Measurements from ENCODE around the gene VPS41.
A peak's percentile ranks its signal among the peaks of the same experiment; 100 is the strongest.

Gene VPS41

DNA sequence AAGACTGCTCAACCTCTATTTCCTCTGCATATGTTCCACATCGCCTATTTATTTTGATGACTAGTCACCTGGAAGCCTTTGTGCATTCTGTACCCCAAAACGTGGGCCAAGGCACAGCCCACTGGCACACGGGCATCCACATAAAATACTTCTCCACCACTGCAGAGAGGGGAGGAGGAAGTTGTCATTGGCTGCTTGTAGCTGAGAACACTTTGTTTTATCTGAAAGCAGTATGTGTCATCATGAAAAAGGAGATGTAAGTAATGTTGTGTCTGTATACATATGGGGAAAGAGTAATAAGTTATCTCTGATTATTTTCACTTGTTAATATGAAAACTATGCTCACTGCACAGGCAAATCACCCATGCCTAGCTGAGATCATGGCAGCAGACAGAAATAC lies 229.6 kb downstream of the VPS41 start:
- Histone ChIP-seq H4K91ac (ENCODE audit: low read depth, low read length, poor library complexity) (no peak overlapping the region), H2BK120ac (ENCODE audit: low read depth, low read length) (no peak overlapping the region), H3K36me3 (replicated peaks in 1 of 2; ENCODE audit: control insufficient read depth in 2 of 2, insufficient read depth in 2 of 2, low read length in 2 of 2) (no peaks in the 10 kb centered on the region), H4K8ac (ENCODE audit: low read depth, low read length) (no peak overlapping the region), H3K4me2 (ENCODE audit: insufficient read depth, low read length, poor library complexity, severe bottlenecking) (no peak overlapping the region), H3K4me3 (ENCODE audit: low read length in 2 of 2) (no peak overlapping the region), H3K9me3 (replicated peaks in 1 of 2; ENCODE audit: control insufficient read depth in 2 of 2, insufficient read depth in 1 of 2, low read depth in 1 of 2, low read length in 2 of 2) (no peaks in the 10 kb centered on the region), H3K18ac (ENCODE audit: low read length) (no peak overlapping the region), H3K79me1 (ENCODE audit: low read depth, low read length) (no peaks in the 10 kb centered on the region), H3K4me1 (ENCODE audit: control insufficient read depth in 2 of 2, insufficient read depth in 1 of 2, low read depth in 1 of 2, low read length in 2 of 2) (peaks cover 0 to 3% of the 10 kb centered on the region in 2 donors), H3K9ac (ENCODE audit: low read depth, low read length, poor library complexity) (no peak overlapping the region), H3K14ac (ENCODE audit: low read length) (no peak overlapping the region), H3K27ac (replicated peaks; ENCODE audit: low read length) (no peak overlapping the region), H3K27me3 (ENCODE audit: control insufficient read depth in 3 of 3, insufficient read depth in 3 of 3, low read depth in 1 of 3, low read length in 3 of 3) (peaks cover 0 to 14% (median 0%) of the 10 kb centered on the region in 3 experiments), H3K4ac (ENCODE audit: low read length) (no peak overlapping the region), H2BK5ac (ENCODE audit: low read length) (no peak overlapping the region), H2BK15ac (ENCODE audit: low read length) (no peak overlapping the region), H2BK12ac (ENCODE audit: low read length) (no peak overlapping the region), H3K23ac (ENCODE audit: low read depth, low read length, poor library complexity) (no peak overlapping the region), H2AK5ac (ENCODE audit: low read depth, low read length) (no peak overlapping the region), H2AFZ (ENCODE audit: low read length) (no peak overlapping the region)
- no peak for DNase-seq (ENCODE audit: low spot score)
- WGBS, 2 donors (ENCODE audit: extremely low coverage in 2 of 2, insufficient read length in 2 of 2, insufficient replicate concordance in 1 of 2) = no CpG with 5 or more reads among the region's 3 CpGs

DNA sequence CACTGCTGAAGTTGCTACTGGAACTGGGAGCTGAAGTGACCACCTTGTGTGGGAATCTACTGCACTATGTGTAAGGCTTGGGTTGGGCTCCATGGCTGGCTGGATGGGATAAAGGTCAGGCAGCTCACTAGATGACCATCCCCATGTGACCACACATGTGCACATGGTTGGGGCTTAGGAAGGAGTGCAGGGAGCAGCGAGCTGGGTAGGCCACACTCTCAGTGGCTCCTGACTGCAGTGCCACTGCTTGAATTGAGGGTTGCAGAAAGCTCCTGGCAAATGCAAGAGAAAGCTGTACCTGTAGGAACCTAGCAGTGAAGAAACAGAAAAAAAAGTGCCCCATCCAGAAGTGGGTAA lies 230.3 kb downstream of the VPS41 start:
- no peak overlapping the region for H2AK5ac ChIP-seq (ENCODE audit: low read depth, low read length)
- H4K8ac ChIP-seq (ENCODE audit: low read depth, low read length) = no peak overlapping the region
- H4K91ac ChIP-seq (ENCODE audit: low read depth, low read length, poor library complexity) = no peak overlapping the region
- no peak for DNase-seq (ENCODE audit: low spot score)
- no peak overlapping the region for H3K4me2 ChIP-seq (ENCODE audit: insufficient read depth, low read length, poor library complexity, severe bottlenecking)
- H2AFZ ChIP-seq (ENCODE audit: low read length) = no peak overlapping the region
- H3K9ac ChIP-seq (ENCODE audit: low read depth, low read length, poor library complexity) = no peak overlapping the region
- no peak overlapping the region for H2BK12ac ChIP-seq (ENCODE audit: low read length)
- peaks cover 0 to 3% of the 10 kb centered on the region in 2 donors for H3K4me1 ChIP-seq (ENCODE audit: control insufficient read depth in 2 of 2, insufficient read depth in 1 of 2, low read depth in 1 of 2, low read length in 2 of 2)
- H3K27ac ChIP-seq (replicated peaks; ENCODE audit: low read length) = no peak overlapping the region
- peak overlapping the region; percentile 11 for H3K14ac ChIP-seq (ENCODE audit: low read length)
- WGBS, 2 donors (ENCODE audit: extremely low coverage in 2 of 2, insufficient read length in 2 of 2, insufficient replicate concordance in 1 of 2) = no CpG with 5 or more reads among the region's 1 CpG
- H3K23ac ChIP-seq (ENCODE audit: low read depth, low read length, poor library complexity) = no peak overlapping the region
- no peak overlapping the region for H2BK15ac ChIP-seq (ENCODE audit: low read length)
- H3K27me3 ChIP-seq (ENCODE audit: control insufficient read depth in 3 of 3, insufficient read depth in 3 of 3, low read depth in 1 of 3, low read length in 3 of 3) = peaks cover 0 to 14% (median 0%) of the 10 kb centered on the region in 3 experiments
- H3K4ac ChIP-seq (ENCODE audit: low read length) = no peak overlapping the region
- H3K18ac ChIP-seq (ENCODE audit: low read length) = no peak overlapping the region
- H3K9me3 ChIP-seq (replicated peaks in 1 of 2; ENCODE audit: control insufficient read depth in 2 of 2, insufficient read depth in 1 of 2, low read depth in 1 of 2, low read length in 2 of 2) = no peaks in the 10 kb centered on the region
- no peak overlapping the region for H3K4me3 ChIP-seq (ENCODE audit: low read length in 2 of 2)
- H3K36me3 ChIP-seq (replicated peaks in 1 of 2; ENCODE audit: control insufficient read depth in 2 of 2, insufficient read depth in 2 of 2, low read length in 2 of 2) = no peaks in the 10 kb centered on the region
- H3K79me1 ChIP-seq (ENCODE audit: low read depth, low read length) = no peaks in the 10 kb centered on the region
- no peak overlapping the region for H2BK120ac ChIP-seq (ENCODE audit: low read depth, low read length)
- H2BK5ac ChIP-seq (ENCODE audit: low read length) = no peak overlapping the region

DNA sequence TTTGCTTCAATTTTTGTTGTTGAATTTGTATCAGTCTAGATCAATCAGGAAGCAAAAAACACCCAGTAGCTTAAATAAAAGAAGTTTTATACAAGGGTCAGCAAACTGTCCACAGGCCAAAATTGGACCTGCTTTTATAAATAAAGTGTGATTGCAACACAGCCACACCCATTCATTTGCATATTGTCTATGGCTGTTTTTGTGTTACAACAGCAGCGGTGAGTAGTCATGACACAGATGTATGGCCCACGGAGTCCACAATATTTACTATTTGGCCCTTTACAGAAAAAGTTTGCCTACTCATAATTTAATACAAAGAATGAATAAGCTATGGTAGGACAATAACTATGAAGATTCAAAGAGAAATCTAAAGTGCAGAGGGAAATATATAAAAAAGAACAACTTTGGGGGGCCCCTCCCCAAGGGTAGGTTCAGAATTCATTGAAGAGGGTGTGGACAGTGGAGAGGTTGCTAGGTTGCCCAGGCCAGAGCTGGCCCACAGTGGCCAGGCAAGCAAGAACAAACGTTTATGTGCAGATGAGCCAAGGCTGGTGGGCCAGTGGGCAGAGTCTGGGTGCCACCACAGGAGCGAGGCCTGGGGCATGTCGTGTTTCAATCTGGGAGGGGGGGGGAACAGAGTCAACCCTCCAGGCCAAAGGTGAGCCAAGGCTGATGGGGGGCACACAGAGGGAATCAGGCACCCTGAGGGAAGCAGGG lies 230.9 kb downstream of the VPS41 start:
- Histone ChIP-seq H4K8ac (ENCODE audit: low read depth, low read length) (no peak overlapping the region), H3K18ac (ENCODE audit: low read length) (no peak overlapping the region), H3K27me3 (ENCODE audit: control insufficient read depth in 3 of 3, insufficient read depth in 3 of 3, low read depth in 1 of 3, low read length in 3 of 3) (peaks cover 0 to 14% (median 0%) of the 10 kb centered on the region in 3 experiments), H2AK5ac (ENCODE audit: low read depth, low read length) (no peak overlapping the region), H2BK12ac (ENCODE audit: low read length) (no peak overlapping the region), H3K79me1 (ENCODE audit: low read depth, low read length) (no peaks in the 10 kb centered on the region), H3K14ac (ENCODE audit: low read length) (peak overlapping the region; percentile 11), H4K91ac (ENCODE audit: low read depth, low read length, poor library complexity) (no peak overlapping the region), H3K4ac (ENCODE audit: low read length) (no peak overlapping the region), H3K4me3 (ENCODE audit: low read length in 2 of 2) (no peak overlapping the region), H2AFZ (ENCODE audit: low read length) (no peak overlapping the region), H3K27ac (replicated peaks; ENCODE audit: low read length) (no peak overlapping the region), H3K36me3 (replicated peaks in 1 of 2; ENCODE audit: control insufficient read depth in 2 of 2, insufficient read depth in 2 of 2, low read length in 2 of 2) (no peaks in the 10 kb centered on the region), H2BK15ac (ENCODE audit: low read length) (no peak overlapping the region), H2BK5ac (ENCODE audit: low read length) (no peak overlapping the region), H2BK120ac (ENCODE audit: low read depth, low read length) (no peak overlapping the region), H3K23ac (ENCODE audit: low read depth, low read length, poor library complexity) (no peak overlapping the region), H3K9ac (ENCODE audit: low read depth, low read length, poor library complexity) (no peak overlapping the region), H3K4me2 (ENCODE audit: insufficient read depth, low read length, poor library complexity, severe bottlenecking) (no peak overlapping the region), H3K4me1 (ENCODE audit: control insufficient read depth in 2 of 2, insufficient read depth in 1 of 2, low read depth in 1 of 2, low read length in 2 of 2) (peaks cover 0 to 3% of the 10 kb centered on the region in 2 donors), H3K9me3 (replicated peaks in 1 of 2; ENCODE audit: control insufficient read depth in 2 of 2, insufficient read depth in 1 of 2, low read depth in 1 of 2, low read length in 2 of 2) (no peaks in the 10 kb centered on the region)
- no CpG with 5 or more reads among the region's 5 CpGs for WGBS, 2 donors (ENCODE audit: extremely low coverage in 2 of 2, insufficient read length in 2 of 2, insufficient replicate concordance in 1 of 2)
- no peak for DNase-seq (ENCODE audit: low spot score)

DNA sequence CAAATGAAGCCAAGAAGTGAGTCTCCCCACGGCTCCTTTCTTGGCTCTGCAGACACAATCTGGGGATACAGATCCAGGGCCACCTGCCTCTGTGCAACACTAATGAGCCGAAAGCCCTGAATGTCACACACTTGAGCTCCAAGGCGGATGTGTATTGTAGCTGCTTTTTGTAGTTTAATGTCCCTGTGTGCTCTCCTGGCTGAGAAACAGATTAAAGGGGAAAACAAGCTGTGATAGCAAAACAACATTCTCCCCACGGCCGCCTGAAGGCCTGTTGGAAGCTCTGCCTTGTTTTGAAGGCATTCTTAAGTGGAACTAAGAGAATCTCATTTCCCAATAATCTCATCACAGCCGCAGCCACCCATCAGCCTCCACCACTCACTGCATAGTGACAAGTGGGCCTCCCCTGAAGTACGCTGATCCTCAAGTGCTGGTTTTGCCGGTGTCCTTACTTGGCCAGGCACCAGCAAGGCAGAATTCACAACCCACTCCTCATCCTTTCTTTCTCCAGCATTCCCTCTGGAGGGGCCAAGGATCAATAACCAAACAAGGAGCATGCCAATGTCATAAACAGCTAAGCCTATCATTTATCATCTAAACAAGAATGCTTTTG lies 233.4 kb downstream of the VPS41 start:
- H3K4ac ChIP-seq (ENCODE audit: low read length) = no peak overlapping the region
- no peak for DNase-seq (ENCODE audit: low spot score)
- H4K91ac ChIP-seq (ENCODE audit: low read depth, low read length, poor library complexity) = no peak overlapping the region
- no peak overlapping the region for H2BK5ac ChIP-seq (ENCODE audit: low read length)
- no peak overlapping the region for H2AK5ac ChIP-seq (ENCODE audit: low read depth, low read length)
- H3K9me3 ChIP-seq (replicated peaks in 1 of 2; ENCODE audit: control insufficient read depth in 2 of 2, insufficient read depth in 1 of 2, low read depth in 1 of 2, low read length in 2 of 2) = no peaks in the 10 kb centered on the region
- no peaks in the 10 kb centered on the region for H3K36me3 ChIP-seq (replicated peaks in 1 of 2; ENCODE audit: control insufficient read depth in 2 of 2, insufficient read depth in 2 of 2, low read length in 2 of 2)
- no peak overlapping the region for H3K14ac ChIP-seq (ENCODE audit: low read length)
- H3K4me1 ChIP-seq (ENCODE audit: control insufficient read depth in 2 of 2, insufficient read depth in 1 of 2, low read depth in 1 of 2, low read length in 2 of 2) = peaks cover 0 to 3% of the 10 kb centered on the region in 2 donors
- H2BK12ac ChIP-seq (ENCODE audit: low read length) = no peak overlapping the region
- H3K4me3 ChIP-seq (ENCODE audit: low read length in 2 of 2) = no peak overlapping the region
- peak overlapping the region; percentile 49 for H2AFZ ChIP-seq (ENCODE audit: low read length)
- no peak overlapping the region for H2BK15ac ChIP-seq (ENCODE audit: low read length)
- H3K18ac ChIP-seq (ENCODE audit: low read length) = no peak overlapping the region
- H2BK120ac ChIP-seq (ENCODE audit: low read depth, low read length) = no peak overlapping the region
- H3K27ac ChIP-seq (replicated peaks; ENCODE audit: low read length) = no peak overlapping the region
- no peak overlapping the region for H3K9ac ChIP-seq (ENCODE audit: low read depth, low read length, poor library complexity)
- no peak overlapping the region for H4K8ac ChIP-seq (ENCODE audit: low read depth, low read length)
- H3K23ac ChIP-seq (ENCODE audit: low read depth, low read length, poor library complexity) = no peak overlapping the region
- no peak overlapping the region for H3K4me2 ChIP-seq (ENCODE audit: insufficient read depth, low read length, poor library complexity, severe bottlenecking)
- peaks cover 0 to 8% (median 0%) of the 10 kb centered on the region in 3 experiments for H3K27me3 ChIP-seq (ENCODE audit: control insufficient read depth in 3 of 3, insufficient read depth in 3 of 3, low read depth in 1 of 3, low read length in 3 of 3)
- WGBS, 2 donors (ENCODE audit: extremely low coverage in 2 of 2, insufficient read length in 2 of 2, insufficient replicate concordance in 1 of 2) = no CpG with 5 or more reads among the region's 8 CpGs
- H3K79me1 ChIP-seq (ENCODE audit: low read depth, low read length) = no peaks in the 10 kb centered on the region

Data from neuronal stem cell (in vitro differentiated cells).